ENCODE results near the gene COL1A1.

COL1A1 gene

GRCh38 chr17:50149417-50150353, 51.7 kb downstream of the COL1A1 start:
- Histone ChIP-seq H3K36me3 (ENCODE audit: insufficient read depth, low read length) (peaks cover 5% of the 10 kb centered on the region; the same call in 1 of the 2 replicates), H3K9ac (ENCODE audit: low read depth, low read length) (peak overlapping the region; percentile 35; the same call in 1 of the 2 replicates), H3K4me1 (ENCODE audit: insufficient read depth, low read length) (peaks cover 17% of the 10 kb centered on the region; the same call in 1 of the 2 replicates), H3K4me3 (ENCODE audit: low read length) (peak overlapping the region; percentile 69), H3K27ac (ENCODE audit: low read depth, low read length) (no peak overlapping the region), H3K27me3 (ENCODE audit: insufficient read depth, low read length) (peaks cover 17% of the 10 kb centered on the region), H3K9me3 (ENCODE audit: insufficient read depth, low read depth, low read length) (no peaks in the 10 kb centered on the region)
- WGBS = under 1% methylated on average over 123 of the region's 123 CpGs

DNA sequence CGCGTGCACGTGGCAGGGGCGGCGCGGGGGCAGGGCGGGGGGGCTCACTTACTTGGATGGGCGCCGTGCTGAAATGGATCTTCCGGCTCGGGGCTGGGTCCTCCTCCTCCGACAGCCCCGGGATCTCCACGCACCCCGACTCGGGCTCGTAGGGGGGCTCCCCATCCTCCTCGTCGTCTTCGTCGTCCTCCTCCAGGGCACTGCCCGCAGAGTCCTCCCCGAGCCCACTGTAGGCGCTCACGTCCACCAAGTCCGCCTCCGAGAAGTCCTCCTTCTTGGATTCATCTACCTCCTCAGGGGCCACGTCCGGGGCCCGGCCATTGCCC, 52.4 kb downstream of the COL1A1 start:
- under 1% methylated on average over 30 of the region's 30 CpGs for WGBS
- Histone ChIP-seq H3K9ac (ENCODE audit: low read depth, low read length) (no peak overlapping the region), H3K36me3 (ENCODE audit: insufficient read depth, low read length) (peaks cover 10% of the 10 kb centered on the region; the same call in 1 of the 2 replicates), H3K27me3 (ENCODE audit: insufficient read depth, low read length) (peaks cover 17% of the 10 kb centered on the region), H3K27ac (ENCODE audit: low read depth, low read length) (no peak overlapping the region), H3K9me3 (ENCODE audit: insufficient read depth, low read depth, low read length) (no peaks in the 10 kb centered on the region), H3K4me3 (ENCODE audit: low read length) (peak overlapping the region; percentile 69), H3K4me1 (ENCODE audit: insufficient read depth, low read length) (peaks cover 17% of the 10 kb centered on the region; the same call in 1 of the 2 replicates)

- H3K27ac ChIP-seq (ENCODE audit: low read depth, low read length) = no peak overlapping the region
- peaks cover 15% of the 10 kb centered on the region; the same call in 1 of the 2 replicates for H3K36me3 ChIP-seq (ENCODE audit: insufficient read depth, low read length)
- peaks cover 17% of the 10 kb centered on the region; the same call in 1 of the 2 replicates for H3K4me1 ChIP-seq (ENCODE audit: insufficient read depth, low read length)
- H3K9me3 ChIP-seq (ENCODE audit: insufficient read depth, low read depth, low read length) = no peaks in the 10 kb centered on the region
- 7% methylated on average over 25 of the region's 25 CpGs for WGBS
- no peak overlapping the region for H3K9ac ChIP-seq (ENCODE audit: low read depth, low read length)
- H3K27me3 ChIP-seq (ENCODE audit: insufficient read depth, low read length) = peaks cover 17% of the 10 kb centered on the region
- H3K4me3 ChIP-seq (ENCODE audit: low read length) = peak overlapping the region; percentile 69
Measured at GRCh38 chr17:50148226-50149090, 53.0 kb downstream of the COL1A1 start.

- peaks cover 15% of the 10 kb centered on the region; the same call in 1 of the 2 replicates for H3K4me1 ChIP-seq (ENCODE audit: insufficient read depth, low read length)
- peak overlapping the region; percentile 69; the same call in 1 of the 2 replicates for H3K4me3 ChIP-seq (ENCODE audit: low read length)
- H3K9ac ChIP-seq (ENCODE audit: low read depth, low read length) = no peak overlapping the region
- 33% methylated on average over 5 of the region's 5 CpGs for WGBS
- no peak overlapping the region for H3K27ac ChIP-seq (ENCODE audit: low read depth, low read length)
- peaks cover 17% of the 10 kb centered on the region for H3K27me3 ChIP-seq (ENCODE audit: insufficient read depth, low read length)
- H3K9me3 ChIP-seq (ENCODE audit: insufficient read depth, low read depth, low read length) = no peaks in the 10 kb centered on the region
- H3K36me3 ChIP-seq (ENCODE audit: insufficient read depth, low read length) = peaks cover 19% of the 10 kb centered on the region; the same call in 1 of the 2 replicates
Measured at GRCh38 chr17:50147841-50148225, 53.6 kb downstream of the COL1A1 start.

- Histone ChIP-seq H3K36me3 (ENCODE audit: insufficient read depth, low read length) (peaks cover 25% of the 10 kb centered on the region; the same call in 1 of the 2 replicates), H3K9ac (ENCODE audit: low read depth, low read length) (no peak overlapping the region)
Measured at GRCh38 chr17:50146927-50147665, 54.3 kb downstream of the COL1A1 start.

DNA sequence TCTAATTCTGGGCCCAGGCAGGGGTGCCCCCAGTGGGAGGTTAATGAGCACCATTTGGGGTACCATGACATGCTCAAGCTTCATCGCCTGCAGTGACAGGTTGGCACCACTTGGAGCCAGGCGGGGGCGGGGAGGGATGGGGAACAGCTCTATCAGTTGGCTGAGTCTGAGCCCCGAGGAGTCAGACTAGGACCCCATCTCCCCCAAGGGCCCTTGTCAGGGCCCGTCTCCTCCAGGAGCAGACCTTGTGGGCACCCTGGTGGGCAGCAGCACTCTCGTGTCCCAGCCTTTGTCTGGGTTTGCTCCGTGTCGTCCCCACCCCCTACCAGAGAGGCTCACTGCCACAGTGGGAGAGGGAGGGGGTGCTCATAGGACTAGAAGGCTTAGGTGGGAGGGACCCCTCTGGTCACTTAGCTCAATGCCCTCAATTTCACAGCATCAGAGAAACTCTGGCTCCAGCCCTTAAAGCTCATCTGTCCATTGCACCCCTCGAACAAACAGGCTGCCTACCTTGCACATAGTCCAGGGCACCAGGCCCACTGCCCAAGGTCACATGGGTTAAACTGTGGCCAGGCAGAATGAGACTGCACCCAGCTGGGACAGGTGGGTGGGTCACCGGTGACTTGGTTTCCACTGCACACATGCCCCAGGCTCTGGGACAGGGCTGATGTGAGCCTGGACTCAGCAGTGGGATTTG, 55.1 kb downstream of the COL1A1 start:
- H3K9ac ChIP-seq (ENCODE audit: low read depth, low read length) = no peak overlapping the region
- 0 out of 2 replicates have a peak, but pooled peaks cover 8% of the 10 kb centered on the region for H3K4me1 ChIP-seq (ENCODE audit: insufficient read depth, low read length)
- peaks cover 32% of the 10 kb centered on the region; the same call in 1 of the 2 replicates for H3K36me3 ChIP-seq (ENCODE audit: insufficient read depth, low read length)
- 83% methylated on average over 8 of the region's 10 CpGs for WGBS
- peaks cover 17% of the 10 kb centered on the region for H3K27me3 ChIP-seq (ENCODE audit: insufficient read depth, low read length)
- no peak overlapping the region for H3K4me3 ChIP-seq (ENCODE audit: low read length)
- H3K9me3 ChIP-seq (ENCODE audit: insufficient read depth, low read depth, low read length) = no peaks in the 10 kb centered on the region
- H3K27ac ChIP-seq (ENCODE audit: low read depth, low read length) = no peak overlapping the region

More at GRCh38 chr17:50146927-50147665, 54.3 kb downstream of the COL1A1 start:
- Histone ChIP-seq H3K4me3 (ENCODE audit: low read length) (no peak overlapping the region), H3K4me1 (ENCODE audit: insufficient read depth, low read length) (0 out of 2 replicates have a peak, but pooled peaks cover 8% of the 10 kb centered on the region), H3K27ac (ENCODE audit: low read depth, low read length) (no peak overlapping the region), H3K9me3 (ENCODE audit: insufficient read depth, low read depth, low read length) (no peaks in the 10 kb centered on the region), H3K27me3 (ENCODE audit: insufficient read depth, low read length) (peaks cover 17% of the 10 kb centered on the region)
- WGBS = 76% methylated on average over 14 of the region's 15 CpGs

DNA sequence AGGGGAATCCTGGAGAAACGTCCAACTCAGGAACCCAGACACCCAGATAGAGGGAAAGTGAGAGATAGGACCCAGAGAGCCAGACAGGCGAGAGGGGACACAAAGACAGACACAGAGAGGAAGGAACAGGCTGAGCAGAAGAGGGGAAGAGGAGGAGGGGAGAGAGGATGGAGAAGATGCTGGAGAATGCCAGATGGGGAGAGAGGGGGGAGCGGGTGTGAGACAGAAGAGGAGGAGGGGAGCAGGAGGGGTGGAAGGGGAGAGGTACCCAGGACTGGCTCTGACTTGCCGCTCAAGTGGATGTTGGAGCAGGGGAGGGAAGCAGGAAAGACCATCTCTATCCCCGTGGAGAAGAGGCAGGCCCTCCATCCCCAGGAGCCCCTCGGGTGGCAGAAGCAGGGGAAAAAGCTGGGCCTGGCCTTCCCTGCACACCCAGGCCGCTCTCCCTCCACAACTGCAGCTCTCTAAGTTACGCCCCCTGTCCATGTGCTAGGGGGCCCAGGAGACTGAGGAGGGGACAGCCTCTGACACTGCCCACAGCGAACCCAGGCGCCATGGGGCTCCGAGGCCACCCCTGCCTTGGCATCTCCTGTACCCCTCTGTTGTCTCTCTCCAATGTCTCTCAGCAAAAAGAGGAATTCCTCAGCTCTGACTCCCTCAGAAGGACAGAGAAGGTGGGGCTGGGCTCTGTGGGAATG, 55.8 kb downstream of the COL1A1 start:
- WGBS = 82% methylated on average over 11 of the region's 11 CpGs
- H3K27me3 ChIP-seq (ENCODE audit: insufficient read depth, low read length) = peaks cover 17% of the 10 kb centered on the region
- H3K27ac ChIP-seq (ENCODE audit: low read depth, low read length) = no peak overlapping the region
- H3K9ac ChIP-seq (ENCODE audit: low read depth, low read length) = no peak overlapping the region
- H3K4me1 ChIP-seq (ENCODE audit: insufficient read depth, low read length) = 0 out of 2 replicates have a peak, but pooled peaks cover 8% of the 10 kb centered on the region
- H3K4me3 ChIP-seq (ENCODE audit: low read length) = no peak overlapping the region
- peaks cover 37% of the 10 kb centered on the region; the same call in 1 of the 2 replicates for H3K36me3 ChIP-seq (ENCODE audit: insufficient read depth, low read length)
- no peaks in the 10 kb centered on the region for H3K9me3 ChIP-seq (ENCODE audit: insufficient read depth, low read depth, low read length)

- Histone ChIP-seq H3K9me3 (ENCODE audit: insufficient read depth, low read depth, low read length) (no peaks in the 10 kb centered on the region), H3K9ac (ENCODE audit: low read depth, low read length) (no peak overlapping the region), H3K27me3 (ENCODE audit: insufficient read depth, low read length) (peaks cover 10% of the 10 kb centered on the region), H3K4me1 (ENCODE audit: insufficient read depth, low read length) (0 out of 2 replicates have a peak, but pooled peaks cover 8% of the 10 kb centered on the region), H3K27ac (ENCODE audit: low read depth, low read length) (no peak overlapping the region), H3K36me3 (ENCODE audit: insufficient read depth, low read length) (peaks cover 40% of the 10 kb centered on the region; the same call in 1 of the 2 replicates), H3K4me3 (ENCODE audit: low read length) (no peak overlapping the region)
- 93% methylated on average over 16 of the region's 16 CpGs for WGBS
Measured at GRCh38 chr17:50144845-50145531, 56.4 kb downstream of the COL1A1 start.

DNA sequence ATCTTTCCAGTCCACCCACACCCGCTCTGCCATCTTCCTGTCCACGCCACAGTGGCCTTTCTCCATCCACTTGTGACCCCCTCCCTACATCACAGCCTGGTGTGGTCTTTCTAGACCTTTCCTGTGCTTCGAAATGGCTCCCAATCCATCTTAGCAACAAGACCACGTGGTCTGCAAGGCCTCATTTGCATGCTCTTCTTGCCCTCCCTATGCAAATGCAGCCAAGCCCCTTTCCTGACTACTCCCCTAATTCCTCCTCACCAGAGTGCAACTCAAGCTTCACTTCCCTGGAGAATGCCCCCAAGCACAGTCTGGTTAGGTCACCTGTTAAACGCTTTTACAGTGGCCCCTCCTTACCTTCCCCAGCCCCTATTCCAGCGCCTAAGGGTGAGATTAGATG, 57.1 kb downstream of the COL1A1 start:
- Histone ChIP-seq H3K4me3 (ENCODE audit: low read length) (no peak overlapping the region), H3K4me1 (ENCODE audit: insufficient read depth, low read length) (0 out of 2 replicates have a peak, but pooled peaks cover 8% of the 10 kb centered on the region), H3K27me3 (ENCODE audit: insufficient read depth, low read length) (peaks cover 4% of the 10 kb centered on the region), H3K36me3 (ENCODE audit: insufficient read depth, low read length) (peaks cover 44% of the 10 kb centered on the region; the same call in 1 of the 2 replicates), H3K9me3 (ENCODE audit: insufficient read depth, low read depth, low read length) (no peaks in the 10 kb centered on the region), H3K9ac (ENCODE audit: low read depth, low read length) (no peak overlapping the region), H3K27ac (ENCODE audit: low read depth, low read length) (no peak overlapping the region)
- WGBS = 81% methylated on average over 6 of the region's 6 CpGs
